Spleen (tissue), 11 donors: ENCODE data around the gene CSK. TPM values are rescaled to one million over a fixed set of nuclear protein-coding genes. Genes with fewer than 3 reads are reported as not detected.

Experiments
- DNase-seq: peaks from one replicate; pipeline ENCODE4 v3.0.0-alpha.2; 2020
- H3K27ac ChIP-seq, 8 donors: fragments of 200-600 bp; sonication (generic) in 7 of 8; 1 replicate in 4 of 8; 2 replicates in 4 of 8; pipeline versions ENCODE4 v1.5.0 to v1.8.0; 2016 to 2021; ENCODE audit warnings: inconsistent platforms in 4 of 8, mild to moderate bottlenecking in 4 of 8, moderate library complexity in 1 of 8
- H3K27me3 ChIP-seq, 7 donors: fragments of 200-600 bp; sonication (generic) in 6 of 7; replicated peaks in 1 of 7; 1 replicate in 4 of 7; 2 replicates in 3 of 7; pipeline versions ENCODE4 v1.5.0 to v1.8.0; 2016 to 2021; ENCODE audit warnings: inconsistent platforms in 3 of 7, mild to moderate bottlenecking in 1 of 7
- H3K36me3 ChIP-seq, 6 donors: fragments of 200-600 bp; sonication (generic) in 5 of 6; 1 replicate in 4 of 6; 2 replicates in 2 of 6; pipeline versions ENCODE4 v1.5.0 to v1.8.0; 2016 to 2021; ENCODE audit warnings: inconsistent platforms in 2 of 6
- H3K4me1 ChIP-seq, 6 donors: fragments of 200-600 bp; sonication (generic) in 5 of 6; 1 replicate in 3 of 6; 2 replicates in 3 of 6; pipeline versions ENCODE4 v1.5.0 to v1.8.0; 2016 to 2021; ENCODE audit warnings: inconsistent platforms in 3 of 6
- H3K4me3 ChIP-seq, 8 donors: fragments of 200-600 bp; sonication (generic) in 7 of 8; 1 replicate in 4 of 8; 2 replicates in 4 of 8; pipeline versions ENCODE4 v1.5.0 to v1.8.0; 2016 to 2021; ENCODE audit warnings: inconsistent platforms in 4 of 8, mild to moderate bottlenecking in 4 of 8, moderate library complexity in 2 of 8
- H3K9me3 ChIP-seq, 8 donors: fragments of 200-600 bp; sonication (generic) in 7 of 8; 1 replicate in 4 of 8; 2 replicates in 4 of 8; pipeline versions ENCODE4 v1.5.0 to v1.8.0; 2016 to 2021; ENCODE audit warnings: inconsistent platforms in 4 of 8
- POLR2A ChIP-seq, 3 donors: fragments of 450-650 bp; IDR thresholded peaks; one replicate each; pipeline ENCODE4 v1.5.1; 2017; ENCODE audit warnings: antibody characterized with exemption in 3 of 3, mild to moderate bottlenecking in 1 of 3
- POLR2AphosphoS5 ChIP-seq, 3 donors: sonication (generic); formaldehyde crosslinking; IDR thresholded peaks; one replicate each; pipeline ENCODE4 v1.5.1; 2017; ENCODE audit warnings: antibody characterized with exemption in 3 of 3
- WGBS, 5 donors: extraction: QIAGEN DNeasy Blood & Tissue Kit in 3 of 5; methylation state at CpG; one replicate each; pipeline versions ENCODE4 v1.1.5 to v1.1.7; 2013 to 2018; 5-methylcytosine and 5-hydroxymethylcytosine counted together
- intact Hi-C: fragments of 100-400 bp; cut with DNase I; formaldehyde crosslinking; loops from one replicate; pipeline ENCODE4 v1.15.0; 2023; ENCODE audit warnings: low total_unique reads
- microRNA-seq, 3 donors: library from miRNA; unstranded; fragments of <30 nt; microRNA quantifications; one replicate each; pipeline versions ENCODE4 to v1.1.0, GENCODE V29; 2019 to 2020
- polyA plus RNA-seq, 3 donors: library from polyadenylated mRNA; stranded (reverse); fragments of 200-250 nt; gene quantifications; one replicate each; pipeline ENCODE4 v1.2.1, GENCODE V29; 2013
- small RNA-seq, 4 donors: library from RNA; depleted of rRNA; stranded (forward); fragments of <200 nt; gene quantifications; one replicate each; pipeline ENCODE3, GENCODE V24; 2016
- total RNA-seq, 7 donors: library from RNA; depleted of rRNA in 3 of 7; stranded (reverse); fragments of >200 nt in 3 of 7; fragmentation: NEBNext Ultra II Directional in 4 of 7; extraction: Animal tissue kit (Norgen Biotek cat#: 25700) in 4 of 7; gene quantifications; one replicate each; pipeline versions ENCODE4 v1.1.0 to v1.2.1, GENCODE V29; 2016 to 2021
- TF ChIP-seq, protein P1 (sequence below), 11 experiments: fragments of 200-600 bp in 7 of 11; fragments of 450-650 bp in 4 of 11; sonication (generic) in 4 of 11; IDR thresholded peaks in 8 of 11; conservative IDR thresholded peaks in 3 of 11; 1 replicate in 7 of 11; 2 replicates in 4 of 11; pipeline versions ENCODE4 v1.4.0 to v1.8.0; 2016 to 2021; ENCODE audit warnings: antibody characterized with exemption in 11 of 11, inconsistent platforms in 4 of 11, mild to moderate bottlenecking in 1 of 11
- donor health status: healthy with polysubstance abuse.
- donor health status: DM: no; HTN: no; CAD: no; lungs with moderate emphysema.
- donor health status: DM: no; HTN: no; CAD: no.
- donor health status: Bipolar disorder and iron deficiency.
- donor health status: healthy.
- donor health status: DM: no; HTN: no; CAD: no.
- donor health status: DM: yes; HTN: yes; CAD: no.

Gene CSK
- total and polyA plus RNA-seq, 10 donors = 121 to 281 (median 192) TPM

- intact Hi-C loops = no loop called here
- Histone ChIP-seq H3K9me3 (no peaks in the 10 kb centered on the region), H3K27ac (no peak overlapping the region), H3K4me1 (peaks cover 8 to 41% (median 32%) of the 10 kb centered on the region in 6 donors), H3K4me3 (no peak overlapping the region), H3K27me3 (no peaks in the 10 kb centered on the region), H3K36me3 (peaks cover 8 to 85% (median 63%) of the 10 kb centered on the region in 6 donors)
- TF ChIP-seq POLR2AphosphoS5 (IDR thresholded peaks at IDR 0.05) (no peak), POLR2A (IDR thresholded peaks at IDR 0.05) (no peak)
- TF ChIP-seq, protein P1, sequence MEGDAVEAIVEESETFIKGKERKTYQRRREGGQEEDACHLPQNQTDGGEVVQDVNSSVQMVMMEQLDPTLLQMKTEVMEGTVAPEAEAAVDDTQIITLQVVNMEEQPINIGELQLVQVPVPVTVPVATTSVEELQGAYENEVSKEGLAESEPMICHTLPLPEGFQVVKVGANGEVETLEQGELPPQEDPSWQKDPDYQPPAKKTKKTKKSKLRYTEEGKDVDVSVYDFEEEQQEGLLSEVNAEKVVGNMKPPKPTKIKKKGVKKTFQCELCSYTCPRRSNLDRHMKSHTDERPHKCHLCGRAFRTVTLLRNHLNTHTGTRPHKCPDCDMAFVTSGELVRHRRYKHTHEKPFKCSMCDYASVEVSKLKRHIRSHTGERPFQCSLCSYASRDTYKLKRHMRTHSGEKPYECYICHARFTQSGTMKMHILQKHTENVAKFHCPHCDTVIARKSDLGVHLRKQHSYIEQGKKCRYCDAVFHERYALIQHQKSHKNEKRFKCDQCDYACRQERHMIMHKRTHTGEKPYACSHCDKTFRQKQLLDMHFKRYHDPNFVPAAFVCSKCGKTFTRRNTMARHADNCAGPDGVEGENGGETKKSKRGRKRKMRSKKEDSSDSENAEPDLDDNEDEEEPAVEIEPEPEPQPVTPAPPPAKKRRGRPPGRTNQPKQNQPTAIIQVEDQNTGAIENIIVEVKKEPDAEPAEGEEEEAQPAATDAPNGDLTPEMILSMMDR (IDR thresholded peaks at IDR 0.05 in 8 of 11, conservative IDR thresholded peaks at IDR 0.05 in 3 of 11) = no peak
- WGBS, 5 donors = 87 to 98% (median 92%) methylated on average over 3 of the region's 3 CpGs
- no peak for DNase-seq
Observed at GRCh38 chr15:74847432-74847831, 65.6 kb downstream of the CSK start.

GRCh38 chr15:74850393-74850792 is 68.5 kb downstream of the CSK start:
- TF ChIP-seq, protein P1 (IDR thresholded peaks at IDR 0.05 in 8 of 11, conservative IDR thresholded peaks at IDR 0.05 in 3 of 11) = no peak
- TF ChIP-seq POLR2AphosphoS5 (IDR thresholded peaks at IDR 0.05) (no peak), POLR2A (IDR thresholded peaks at IDR 0.05) (no peak)
- Histone ChIP-seq H3K4me1 (peaks cover 0 to 14% (median 6%) of the 10 kb centered on the region in 6 donors), H3K36me3 (peaks cover 17 to 100% (median 85%) of the 10 kb centered on the region in 6 donors), H3K4me3 (no peak overlapping the region), H3K27me3 (no peaks in the 10 kb centered on the region), H3K9me3 (no peaks in the 10 kb centered on the region), H3K27ac (no peak overlapping the region)
- intact Hi-C loops = no loop called here
- WGBS, 5 donors = 95 to 100% (median 97%) methylated on average over 4 of the region's 4 CpGs
- DNase-seq = no peak

- intact Hi-C loops = no loop called here
- no peaks in the 10 kb centered on the region for H3K9me3 ChIP-seq
- H3K4me1 ChIP-seq = peaks cover 4 to 20% (median 9%) of the 10 kb centered on the region in 6 donors
- no peak overlapping the region for H3K4me3 ChIP-seq
- H3K27ac ChIP-seq = no peak overlapping the region
- H3K36me3 ChIP-seq = peaks cover 17 to 92% (median 77%) of the 10 kb centered on the region in 6 donors
- DNase-seq = no peak
- WGBS, 5 donors = 88 to 98% (median 96%) methylated on average over 7 of the region's 7 CpGs
- H3K27me3 ChIP-seq = no peaks in the 10 kb centered on the region
- no peak for TF ChIP-seq POLR2A (IDR thresholded peaks at IDR 0.05)
- TF ChIP-seq, protein P1 (IDR thresholded peaks at IDR 0.05 in 8 of 11, conservative IDR thresholded peaks at IDR 0.05 in 3 of 11) = no peak
- TF ChIP-seq POLR2AphosphoS5 (IDR thresholded peaks at IDR 0.05) = no peak
Observed at GRCh38 chr15:74851960-74852359, 70.1 kb downstream of the CSK start.

Small RNAs within 50 kb of the gene (microRNA-seq; reads per million reads assigned to microRNA genes)
- gene MIR4513 = 0 reads per million in 3 donors
- gene MIR6882 = 1.8 to 4.7 (median 4.0) reads per million in 3 donors

Small RNAs within 50 kb of the gene (small RNA-seq; reads per million reads assigned to genes)
- gene CPLX3 = 0 reads per million in 4 donors
- gene MIR4513 = 0 to 0.23 (median 0) reads per million in 4 donors
- gene MIR6882 = 0.14 to 0.49 (median 0.23) reads per million in 4 donors

Other genes with a start within 250 kb of the CSK start
- gene ARID3B, start 240.9 kb upstream of the CSK start, total RNA-seq = 10 to 100 TPM; 14.5 to 25.2 (median 16.3) TPM
- gene ARID3B, start 240.9 kb upstream of the CSK start, polyA plus RNA-seq = 1 to 10 TPM; 3.5 to 7.8 (median 4.7) TPM
- gene CLK3, start 166.2 kb upstream of the CSK start, total RNA-seq = 100 to 1,000 TPM in 6 of 7 donors, 10 to 100 TPM in 1; 97.8 to 229 (median 109) TPM
- gene CLK3, start 166.2 kb upstream of the CSK start, polyA plus RNA-seq = 100 to 1,000 TPM in 1 of 3 donors, 10 to 100 TPM in 2; 54.0 to 106 (median 93.7) TPM
- gene EDC3, start 86.1 kb upstream of the CSK start, total RNA-seq = 10 to 100 TPM; 14.8 to 32.5 (median 26.3) TPM
- 10 to 100 TPM in 2 of 3 donors, 1 to 10 TPM in 1; 8.3 to 13.4 (median 10.3) TPM for gene EDC3, start 86.1 kb upstream of the CSK start, polyA plus RNA-seq
- 1 to 10 TPM in 1 of 7 donors, not detected in 6; 1.1 TPM for gene CYP1A1, start 56.6 kb upstream of the CSK start, total RNA-seq
- gene CYP1A1, start 56.6 kb upstream of the CSK start, polyA plus RNA-seq = under 1 TPM; 0.03 to 0.06 (median 0.04) TPM
- gene CYP1A2, start 33.2 kb upstream of the CSK start, total RNA-seq = not detected
- gene CYP1A2, start 33.2 kb upstream of the CSK start, polyA plus RNA-seq = not detected
- 100 to 1,000 TPM in 4 of 7 donors, 10 to 100 TPM in 3; 55.3 to 164 (median 106) TPM for gene LMAN1L, start 30.8 kb downstream of the CSK start, total RNA-seq
- gene LMAN1L, start 30.8 kb downstream of the CSK start, polyA plus RNA-seq = 10 to 100 TPM in 2 of 3 donors, 1 to 10 TPM in 1; 2.4 to 36.8 (median 25.6) TPM
- gene CPLX3, start 44.5 kb downstream of the CSK start, total RNA-seq = 10 to 100 TPM; 17.7 to 73.7 (median 37.0) TPM
- gene CPLX3, start 44.5 kb downstream of the CSK start, polyA plus RNA-seq = 100 to 1,000 TPM in 2 of 3 donors, 10 to 100 TPM in 1; 28.9 to 207 (median 127) TPM
- gene ULK3, start 61.1 kb downstream of the CSK start, total RNA-seq = 10 to 100 TPM; 51.7 to 74.6 (median 57.7) TPM
- gene ULK3, start 61.1 kb downstream of the CSK start, polyA plus RNA-seq = 10 to 100 TPM; 33.2 to 71.5 (median 64.7) TPM
- 100 to 1,000 TPM in 5 of 7 donors, 10 to 100 TPM in 2; 84.3 to 129 (median 113) TPM for gene SCAMP2, start 91.3 kb downstream of the CSK start, total RNA-seq
- 10 to 100 TPM; 34.7 to 48.1 (median 38.5) TPM for gene SCAMP2, start 91.3 kb downstream of the CSK start, polyA plus RNA-seq
- 10 to 100 TPM; 25.6 to 49.9 (median 41.0) TPM for gene MPI, start 108.0 kb downstream of the CSK start, total RNA-seq
- 10 to 100 TPM; 16.4 to 29.6 (median 20.5) TPM for gene MPI, start 108.0 kb downstream of the CSK start, polyA plus RNA-seq
- 100 to 1,000 TPM in 1 of 7 donors, 10 to 100 TPM in 6; 54.6 to 103 (median 69.8) TPM for gene FAM219B, start 124.8 kb downstream of the CSK start, total RNA-seq
- 10 to 100 TPM; 18.6 to 31.3 (median 20.1) TPM for gene FAM219B, start 124.8 kb downstream of the CSK start, polyA plus RNA-seq
- gene COX5A, start 156.0 kb downstream of the CSK start, total RNA-seq = 100 to 1,000 TPM in 4 of 7 donors, 10 to 100 TPM in 3; 83.2 to 122 (median 108) TPM
- gene COX5A, start 156.0 kb downstream of the CSK start, polyA plus RNA-seq = 100 to 1,000 TPM; 142 to 247 (median 221) TPM
- gene RPP25, start 174.7 kb downstream of the CSK start, total RNA-seq = 10 to 100 TPM in 6 of 7 donors, 1 to 10 TPM in 1; 7.9 to 18.9 (median 15.4) TPM
- 10 to 100 TPM in 2 of 3 donors, 1 to 10 TPM in 1; 4.6 to 11.4 (median 10.9) TPM for gene RPP25, start 174.7 kb downstream of the CSK start, polyA plus RNA-seq
- gene SCAMP5, start 213.5 kb downstream of the CSK start, total RNA-seq = 10 to 100 TPM in 3 of 7 donors, 1 to 10 TPM in 4; 6.6 to 20.0 (median 8.7) TPM
- gene SCAMP5, start 213.5 kb downstream of the CSK start, polyA plus RNA-seq = 1 to 10 TPM; 1.8 to 7.1 (median 3.8) TPM
- gene PPCDC, start 241.5 kb downstream of the CSK start, total RNA-seq = 10 to 100 TPM; 13.8 to 29.0 (median 21.9) TPM
- gene PPCDC, start 241.5 kb downstream of the CSK start, polyA plus RNA-seq = 10 to 100 TPM; 21.2 to 28.0 (median 23.1) TPM